GM19239 (cell line): ENCODE data around the gene TMEM120B.

Experiments used
- DNase-seq: peaks from one replicate; pipeline ENCODE4 v3.0.0; 2011; ENCODE audit warnings: low spot score; ENCODE audit not compliant: insufficient read length
- FAIRE-seq: peaks from 2 replicates; lab custom pipeline; 2011; peaks lifted over from hg19 to GRCh38; lab: Jason Lieb, UNC

The TMEM120B gene

GRCh38 chr12:121812320-121812871, 99.8 kb downstream of the TMEM120B start:
- peak; percentile 61 for DNase-seq
- peak; percentile 66 for FAIRE-seq

- no peak for DNase-seq
- no peak for FAIRE-seq
Observed at GRCh38 chr12:121812921-121813896, 100.7 kb downstream of the TMEM120B start.

- FAIRE-seq (no peak), DNase-seq (no peak)
Observed at GRCh38 chr12:121813951-121814350, 101.4 kb downstream of the TMEM120B start.

- FAIRE-seq: no peak
- DNase-seq: no peak
Observed at GRCh38 chr12:121814429-121815119, 102.0 kb downstream of the TMEM120B start.

- no peak for FAIRE-seq
Observed at GRCh38 chr12:121815263-121815662, 102.7 kb downstream of the TMEM120B start.

GRCh38 chr12:121816925-121817647, 104.5 kb downstream of the TMEM120B start:
- no peak for DNase-seq
- FAIRE-seq: no peak

More at GRCh38 chr12:121815263-121815662, 102.7 kb downstream of the TMEM120B start:
- DNase-seq: no peak

- DNase-seq (no peak), FAIRE-seq (no peak)
Observed at GRCh38 chr12:121817648-121818043, 105.1 kb downstream of the TMEM120B start.

- DNase-seq: no peak
- FAIRE-seq: no peak
Observed at GRCh38 chr12:121819212-121819949, 106.8 kb downstream of the TMEM120B start.

- no peak for DNase-seq
- no peak for FAIRE-seq
Observed at GRCh38 chr12:121820056-121820455, 107.5 kb downstream of the TMEM120B start.

- DNase-seq (no peak), FAIRE-seq (no peak)
Observed at GRCh38 chr12:121822393-121823100, 110.0 kb downstream of the TMEM120B start.

- FAIRE-seq: no peak
Observed at GRCh38 chr12:121823101-121823726, 110.7 kb downstream of the TMEM120B start.

GRCh38 chr12:121823727-121824115, 111.2 kb downstream of the TMEM120B start:
- FAIRE-seq (no peak), DNase-seq (no peak)

More at GRCh38 chr12:121823101-121823726, 110.7 kb downstream of the TMEM120B start:
- DNase-seq: no peak

GRCh38 chr12:121825041-121825523, 112.5 kb downstream of the TMEM120B start:
- FAIRE-seq (no peak), DNase-seq (no peak)

GRCh38 chr12:121826318-121827150, 114.0 kb downstream of the TMEM120B start:
- no peak for DNase-seq
- no peak for FAIRE-seq

- FAIRE-seq: no peak
- DNase-seq: no peak
Observed at GRCh38 chr12:121827351-121828099, 115.0 kb downstream of the TMEM120B start.

- no peak for DNase-seq
- no peak for FAIRE-seq
Observed at GRCh38 chr12:121828306-121828705, 115.8 kb downstream of the TMEM120B start.

GRCh38 chr12:121828826-121829225, 116.3 kb downstream of the TMEM120B start:
- DNase-seq (no peak), FAIRE-seq (no peak)
